Common myeloid progenitor, CD34-positive (primary cell): ENCODE data around the gene SORBS2.

ENCODE experiments used
- CTCF ChIA-PET: fragments of 350-600 bp; sonication (Branson Sonifier 250); formaldehyde crosslinking; loops from one replicate; lab custom pipeline; 2021; ENCODE audit warnings: antibody characterized with exemption; lab: Charles Lee
- POLR2A ChIA-PET: fragments of 350-600 bp; sonication (Branson Sonifier 250); formaldehyde crosslinking; loops from one replicate; lab custom pipeline; 2021; ENCODE audit warnings: antibody characterized with exemption; lab: Charles Lee
- DNase-seq, 3 donors: peaks; one replicate each; pipeline versions ENCODE4 v3.0.0 to v3.0.0-alpha.2; 2013
- H3K27ac ChIP-seq, 2 experiments: 1 replicate in 1 of 2; 2 replicates in 1 of 2; pipeline ENCODE4 v1.7.0; 2013; ENCODE audit warnings: inconsistent platforms in 2 of 2, low read length in 2 of 2, mild to moderate bottlenecking in 2 of 2, low read depth in 1 of 2, moderate library complexity in 1 of 2; ENCODE audit not compliant: severe bottlenecking in 2 of 2, insufficient read depth in 1 of 2, poor library complexity in 1 of 2
- H3K27me3 ChIP-seq, 5 experiments: replicated peaks in 2 of 5; 1 replicate in 3 of 5; 2 replicates in 2 of 5; pipeline versions ENCODE4 v1.6.1 to v1.7.0; 2013; ENCODE audit warnings: low read length in 4 of 5, mild to moderate bottlenecking in 2 of 5, moderate library complexity in 2 of 5, inconsistent platforms in 1 of 5; ENCODE audit not compliant: insufficient read depth in 5 of 5, control insufficient read depth in 4 of 5
- H3K36me3 ChIP-seq, 4 experiments: 1 replicate in 2 of 4; 2 replicates in 2 of 4; pipeline versions ENCODE4 v1.6.1 to v1.7.0; 2013; ENCODE audit warnings: low read length in 3 of 4, control low read depth in 1 of 4, mild to moderate bottlenecking in 1 of 4; ENCODE audit not compliant: control insufficient read depth in 4 of 4, insufficient read depth in 4 of 4
- H3K4me1 ChIP-seq, 4 experiments: 1 replicate in 3 of 4; 2 replicates in 1 of 4; pipeline versions ENCODE4 v1.6.1 to v1.7.1; 2013; ENCODE audit warnings: low read length in 3 of 4, mild to moderate bottlenecking in 3 of 4, control low read depth in 1 of 4, inconsistent platforms in 1 of 4, moderate library complexity in 1 of 4; ENCODE audit not compliant: control insufficient read depth in 4 of 4, insufficient read depth in 4 of 4; ENCODE audit errors: control extremely low read depth in 1 of 4
- H3K4me3 ChIP-seq, 7 experiments: 1 replicate in 4 of 7; 2 replicates in 3 of 7; pipeline versions ENCODE4 v1.5.1 to v1.7.0; 2013; ENCODE audit warnings: mild to moderate bottlenecking in 7 of 7, low read length in 6 of 7, moderate library complexity in 6 of 7, inconsistent platforms in 2 of 7, low read depth in 2 of 7, control low read depth in 1 of 7; ENCODE audit not compliant: insufficient read depth in 4 of 7, control insufficient read depth in 1 of 7; ENCODE audit errors: extremely low read depth in 1 of 7
- H3K9me3 ChIP-seq, 5 experiments: 1 replicate in 4 of 5; 2 replicates in 1 of 5; pipeline versions ENCODE4 v1.6.1 to v1.7.1; 2013; ENCODE audit warnings: low read length in 4 of 5, mild to moderate bottlenecking in 2 of 5, inconsistent platforms in 1 of 5, low read depth in 1 of 5, moderate library complexity in 1 of 5; ENCODE audit not compliant: control insufficient read depth in 4 of 5, insufficient read depth in 2 of 5; ENCODE audit errors: control extremely low read depth in 1 of 5
- WGBS: methylation state at CpG from one replicate; pipeline ENCODE4 v1.1.5; 2013; ENCODE audit not compliant: insufficient coverage; 5-methylcytosine and 5-hydroxymethylcytosine counted together

Gene SORBS2

GRCh38 chr4:185721190-185722028 lies 90.6 kb downstream of the SORBS2 start:
- 90% methylated on average over 6 of the region's 12 CpGs for WGBS
- no peak for DNase-seq
- no peak overlapping the region for H3K4me3 ChIP-seq
- ChIA-PET CTCF (interaction anchor here (0.7 kb wide), 1 partner anchor 10 kb away, joined by 3 read pairs; no protein-coding TSS in a partner anchor), POLR2A (no interaction called here)
- no peaks in the 10 kb centered on the region for H3K27me3 ChIP-seq
- H3K27ac ChIP-seq, result no peak overlapping the region
- no peaks in the 10 kb centered on the region for H3K36me3 ChIP-seq
- H3K9me3 ChIP-seq, result no peaks in the 10 kb centered on the region
- H3K4me1 ChIP-seq, result peaks cover 0 to 6% (median 3%) of the 10 kb centered on the region in 4 experiments

GRCh38 chr4:185719500-185719858 lies 92.5 kb downstream of the SORBS2 start:
- WGBS, result 100% methylated on average over 1 of the region's 3 CpGs
- CTCF ChIA-PET, result no interaction called here
- POLR2A ChIA-PET, result no interaction called here

GRCh38 chr4:185718578-185719499 lies 93.2 kb downstream of the SORBS2 start:
- no peaks in the 10 kb centered on the region for H3K9me3 ChIP-seq
- 97% methylated on average over 5 of the region's 8 CpGs for WGBS
- CTCF ChIA-PET, result no interaction called here

More at GRCh38 chr4:185719500-185719858, 92.5 kb downstream of the SORBS2 start:
- H3K4me3 ChIP-seq, result no peak overlapping the region
- no peaks in the 10 kb centered on the region for H3K9me3 ChIP-seq
- no peak for DNase-seq
- no peaks in the 10 kb centered on the region for H3K27me3 ChIP-seq
- H3K36me3 ChIP-seq, result no peaks in the 10 kb centered on the region
- peaks cover 0 to 6% (median 3%) of the 10 kb centered on the region in 4 experiments for H3K4me1 ChIP-seq
- no peak overlapping the region for H3K27ac ChIP-seq

GRCh38 chr4:185717377-185717741 lies 94.6 kb downstream of the SORBS2 start:
- POLR2A ChIA-PET, result no interaction called here
- no peaks in the 10 kb centered on the region for H3K27me3 ChIP-seq

More at GRCh38 chr4:185718578-185719499, 93.2 kb downstream of the SORBS2 start:
- POLR2A ChIA-PET, result interaction anchor here (0.6 kb wide), 1 partner anchor 108 kb away, joined by 3 read pairs; no protein-coding TSS in a partner anchor
- peaks cover 0 to 4% (median 2%) of the 10 kb centered on the region in 4 experiments for H3K4me1 ChIP-seq
- H3K4me3 ChIP-seq, result no peak overlapping the region
- H3K27ac ChIP-seq, result no peak overlapping the region
- no peaks in the 10 kb centered on the region for H3K36me3 ChIP-seq
- H3K27me3 ChIP-seq, result no peaks in the 10 kb centered on the region
- DNase-seq, result no peak

GRCh38 chr4:185716577-185717376 lies 95.2 kb downstream of the SORBS2 start:
- 98% methylated on average over 13 of the region's 15 CpGs for WGBS
- H3K9me3 ChIP-seq, result no peaks in the 10 kb centered on the region
- POLR2A ChIA-PET, result no interaction called here
- no peak overlapping the region for H3K27ac ChIP-seq
- no peaks in the 10 kb centered on the region for H3K4me1 ChIP-seq
- no peaks in the 10 kb centered on the region for H3K27me3 ChIP-seq
- CTCF ChIA-PET, result no interaction called here
- no peak overlapping the region for H3K4me3 ChIP-seq
- no peaks in the 10 kb centered on the region for H3K36me3 ChIP-seq
- no peak for DNase-seq

More at GRCh38 chr4:185717377-185717741, 94.6 kb downstream of the SORBS2 start:
- no peak overlapping the region for H3K27ac ChIP-seq
- peak in 2 of 3 donors; percentile 24 to 65 for DNase-seq
- no peaks in the 10 kb centered on the region for H3K36me3 ChIP-seq
- no peaks in the 10 kb centered on the region for H3K9me3 ChIP-seq
- CTCF ChIA-PET, result no interaction called here
- 95% methylated on average over 8 of the region's 9 CpGs for WGBS
- H3K4me1 ChIP-seq, result no peaks in the 10 kb centered on the region
- H3K4me3 ChIP-seq, result no peak overlapping the region

GRCh38 chr4:185716141-185716551 lies 95.8 kb downstream of the SORBS2 start:
- Histone ChIP-seq H3K4me3 (no peak overlapping the region), H3K36me3 (no peaks in the 10 kb centered on the region), H3K27me3 (no peaks in the 10 kb centered on the region), H3K27ac (no peak overlapping the region), H3K4me1 (no peaks in the 10 kb centered on the region), H3K9me3 (no peaks in the 10 kb centered on the region)
- POLR2A ChIA-PET, result no interaction called here
- no peak for DNase-seq
- WGBS, result 90% methylated on average over 9 of the region's 9 CpGs
- CTCF ChIA-PET, result no interaction called here
